Measurements from ENCODE around the gene SSH2.

- TF ChIP-seq EZH2phosphoT487 (IDR thresholded peaks at IDR 0.05; ENCODE audit: borderline replicate concordance, low read depth), result no peak
- TF ChIP-seq USF2 (IDR thresholded peaks at IDR 0.05; ENCODE audit: borderline replicate concordance, low read depth, low read length), result no peak
- no peak for TF ChIP-seq CTCF (IDR thresholded peaks at IDR 0.05)
- TF ChIP-seq REST (IDR thresholded peaks at IDR 0.05; ENCODE audit: low read depth, low read length), result no peak
These were observed 50.0 kb downstream of the SSH2 start for GRCh38 chr17:29880031-29880430.

All from SK-N-SH (cell line).